ENCODE measurements around the gene ARHGEF11. TPM values are rescaled to one million over a fixed set of nuclear protein-coding genes. Genes with fewer than 3 reads are reported as not detected.

Gene ARHGEF11
- total RNA-seq, 1 experiment from 2014 or later, result 55.5 TPM

DNA sequence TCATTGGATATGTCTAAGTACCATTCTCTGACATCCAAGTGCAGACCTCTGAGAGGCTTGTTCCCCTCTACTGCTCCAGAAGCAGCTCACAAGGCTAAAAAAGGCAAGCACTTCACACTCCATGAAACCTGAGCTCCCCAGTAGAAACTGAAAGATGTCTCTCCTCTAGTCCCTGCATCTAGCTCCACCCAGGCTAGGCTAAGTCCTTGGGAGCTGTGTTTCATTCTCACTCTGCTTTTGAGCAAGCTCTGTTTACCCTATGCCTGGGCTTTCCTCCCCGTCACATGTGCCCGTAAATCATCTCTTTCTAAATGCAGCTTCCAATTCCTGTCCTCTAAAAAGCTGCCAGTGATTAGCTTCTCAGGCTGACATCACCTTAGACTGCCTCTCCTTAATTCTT is 86.1 kb downstream of the ARHGEF11 start:
- DNase-seq (ENCODE audit: low read depth, low spot score), result no peak
- in situ Hi-C loops (cut with HindIII; ENCODE audit: low pct_unique_long_range_greater_than_20kb, low sequenced_read_pairs), result no loop called here
- ChIA-PET POLR2A (no interaction called here), CTCF (no interaction called here)
- Histone ChIP-seq H3K4me1 (ENCODE audit: control insufficient read depth, insufficient read depth, low read length) (no peaks in the 10 kb centered on the region), H3K36me3 (ENCODE audit: control insufficient read depth, insufficient read depth, low read length) (peaks cover 14% of the 10 kb centered on the region), H3K9me3 (ENCODE audit: control insufficient read depth, insufficient read depth, low read depth, low read length) (no peaks in the 10 kb centered on the region), H3K27ac (ENCODE audit: low read length) (no peak overlapping the region), H3K27me3 (ENCODE audit: control insufficient read depth, insufficient read depth, low read length) (no peaks in the 10 kb centered on the region), H3K4me3 (ENCODE audit: low read depth in 2 of 2, low read length in 2 of 2) (no peak overlapping the region)
- intact Hi-C loops (cut with micrococcal nuclease; ENCODE audit: unreplicated experiment), result no loop called here
- no TSS peak for BruUV-seq (replicated peaks)
- no peak for TF ChIP-seq POLR2AphosphoS5 (IDR thresholded peaks at IDR 0.05; ENCODE audit: low read depth, low read length)
- no peak for TF ChIP-seq TCF7L2 (IDR thresholded peaks at IDR 0.05; ENCODE audit: low read depth, low read length)
- TF ChIP-seq SIN3A (IDR thresholded peaks at IDR 0.05; ENCODE audit: borderline replicate concordance, insufficient read depth, low read depth, low read length), result no peak
- TF ChIP-seq, protein P1, sequence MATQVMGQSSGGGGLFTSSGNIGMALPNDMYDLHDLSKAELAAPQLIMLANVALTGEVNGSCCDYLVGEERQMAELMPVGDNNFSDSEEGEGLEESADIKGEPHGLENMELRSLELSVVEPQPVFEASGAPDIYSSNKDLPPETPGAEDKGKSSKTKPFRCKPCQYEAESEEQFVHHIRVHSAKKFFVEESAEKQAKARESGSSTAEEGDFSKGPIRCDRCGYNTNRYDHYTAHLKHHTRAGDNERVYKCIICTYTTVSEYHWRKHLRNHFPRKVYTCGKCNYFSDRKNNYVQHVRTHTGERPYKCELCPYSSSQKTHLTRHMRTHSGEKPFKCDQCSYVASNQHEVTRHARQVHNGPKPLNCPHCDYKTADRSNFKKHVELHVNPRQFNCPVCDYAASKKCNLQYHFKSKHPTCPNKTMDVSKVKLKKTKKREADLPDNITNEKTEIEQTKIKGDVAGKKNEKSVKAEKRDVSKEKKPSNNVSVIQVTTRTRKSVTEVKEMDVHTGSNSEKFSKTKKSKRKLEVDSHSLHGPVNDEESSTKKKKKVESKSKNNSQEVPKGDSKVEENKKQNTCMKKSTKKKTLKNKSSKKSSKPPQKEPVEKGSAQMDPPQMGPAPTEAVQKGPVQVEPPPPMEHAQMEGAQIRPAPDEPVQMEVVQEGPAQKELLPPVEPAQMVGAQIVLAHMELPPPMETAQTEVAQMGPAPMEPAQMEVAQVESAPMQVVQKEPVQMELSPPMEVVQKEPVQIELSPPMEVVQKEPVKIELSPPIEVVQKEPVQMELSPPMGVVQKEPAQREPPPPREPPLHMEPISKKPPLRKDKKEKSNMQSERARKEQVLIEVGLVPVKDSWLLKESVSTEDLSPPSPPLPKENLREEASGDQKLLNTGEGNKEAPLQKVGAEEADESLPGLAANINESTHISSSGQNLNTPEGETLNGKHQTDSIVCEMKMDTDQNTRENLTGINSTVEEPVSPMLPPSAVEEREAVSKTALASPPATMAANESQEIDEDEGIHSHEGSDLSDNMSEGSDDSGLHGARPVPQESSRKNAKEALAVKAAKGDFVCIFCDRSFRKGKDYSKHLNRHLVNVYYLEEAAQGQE (IDR thresholded peaks at IDR 0.05; ENCODE audit: insufficient read depth in 1 of 2, low read depth in 2 of 2, low read length in 1 of 2), result no peak
- TF ChIP-seq, protein P2, sequence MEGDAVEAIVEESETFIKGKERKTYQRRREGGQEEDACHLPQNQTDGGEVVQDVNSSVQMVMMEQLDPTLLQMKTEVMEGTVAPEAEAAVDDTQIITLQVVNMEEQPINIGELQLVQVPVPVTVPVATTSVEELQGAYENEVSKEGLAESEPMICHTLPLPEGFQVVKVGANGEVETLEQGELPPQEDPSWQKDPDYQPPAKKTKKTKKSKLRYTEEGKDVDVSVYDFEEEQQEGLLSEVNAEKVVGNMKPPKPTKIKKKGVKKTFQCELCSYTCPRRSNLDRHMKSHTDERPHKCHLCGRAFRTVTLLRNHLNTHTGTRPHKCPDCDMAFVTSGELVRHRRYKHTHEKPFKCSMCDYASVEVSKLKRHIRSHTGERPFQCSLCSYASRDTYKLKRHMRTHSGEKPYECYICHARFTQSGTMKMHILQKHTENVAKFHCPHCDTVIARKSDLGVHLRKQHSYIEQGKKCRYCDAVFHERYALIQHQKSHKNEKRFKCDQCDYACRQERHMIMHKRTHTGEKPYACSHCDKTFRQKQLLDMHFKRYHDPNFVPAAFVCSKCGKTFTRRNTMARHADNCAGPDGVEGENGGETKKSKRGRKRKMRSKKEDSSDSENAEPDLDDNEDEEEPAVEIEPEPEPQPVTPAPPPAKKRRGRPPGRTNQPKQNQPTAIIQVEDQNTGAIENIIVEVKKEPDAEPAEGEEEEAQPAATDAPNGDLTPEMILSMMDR (IDR thresholded peaks at IDR 0.05), result no peak
- peak; percentile 36; the same call in 1 of the 2 replicates for ATAC-seq

DNA sequence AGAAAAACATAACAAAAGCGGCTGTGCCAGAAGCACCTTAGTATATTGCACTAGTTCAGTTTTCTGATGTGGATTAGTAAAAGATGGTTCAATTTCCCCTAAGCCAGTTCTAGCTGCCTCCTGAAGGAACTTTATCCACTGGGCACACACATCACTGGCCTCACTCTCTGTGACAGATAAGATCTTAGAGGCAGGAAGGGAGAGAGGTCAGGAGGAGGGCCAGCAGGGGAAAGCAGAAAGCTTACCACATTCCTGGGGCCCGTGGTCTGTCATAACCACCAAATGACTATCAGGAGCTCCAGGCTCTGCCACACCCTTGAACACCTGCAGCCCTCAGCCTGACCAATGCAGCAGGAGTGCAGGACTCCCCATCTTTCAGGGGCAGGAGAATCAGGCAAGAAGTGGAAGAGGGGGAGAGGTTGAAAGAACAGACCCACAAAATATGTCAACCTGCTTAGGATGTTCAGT is 87.3 kb downstream of the ARHGEF11 start:
- intact Hi-C loops (cut with micrococcal nuclease; ENCODE audit: unreplicated experiment), result no loop called here

More for the DNA sequence above, 87.3 kb downstream of the ARHGEF11 start:
- H3K36me3 ChIP-seq (ENCODE audit: control insufficient read depth, insufficient read depth, low read length), result peaks cover 13% of the 10 kb centered on the region
- ChIA-PET POLR2A (no interaction called here), CTCF (no interaction called here)
- ATAC-seq, result no peak
- no peak for DNase-seq (ENCODE audit: low read depth, low spot score)
- H3K9me3 ChIP-seq (ENCODE audit: control insufficient read depth, insufficient read depth, low read depth, low read length), result no peaks in the 10 kb centered on the region
- H3K4me3 ChIP-seq (ENCODE audit: low read depth in 2 of 2, low read length in 2 of 2), result no peak overlapping the region
- BruUV-seq (replicated peaks), result no TSS peak
- TF ChIP-seq, protein P1 (IDR thresholded peaks at IDR 0.05; ENCODE audit: insufficient read depth in 1 of 2, low read depth in 2 of 2, low read length in 1 of 2), result no peak
- TF ChIP-seq TCF7L2 (IDR thresholded peaks at IDR 0.05; ENCODE audit: low read depth, low read length), result no peak
- TF ChIP-seq SIN3A (IDR thresholded peaks at IDR 0.05; ENCODE audit: borderline replicate concordance, insufficient read depth, low read depth, low read length), result no peak
- TF ChIP-seq, protein P2 (IDR thresholded peaks at IDR 0.05), result no peak
- no peak for TF ChIP-seq POLR2AphosphoS5 (IDR thresholded peaks at IDR 0.05; ENCODE audit: low read depth, low read length)
- no peaks in the 10 kb centered on the region for H3K4me1 ChIP-seq (ENCODE audit: control insufficient read depth, insufficient read depth, low read length)
- H3K27ac ChIP-seq (ENCODE audit: low read length), result no peak overlapping the region
- H3K27me3 ChIP-seq (ENCODE audit: control insufficient read depth, insufficient read depth, low read length), result no peaks in the 10 kb centered on the region
- in situ Hi-C loops (cut with HindIII; ENCODE audit: low pct_unique_long_range_greater_than_20kb, low sequenced_read_pairs), result no loop called here
